GM19467 (cell line): ENCODE data around the gene PADI1.

Source experiments
- ATAC-seq: cut with Tn5 transposase; IDR thresholded peaks from one replicate; pipeline ENCODE4 v1.9.1; 2021; ENCODE audit warnings: mild to moderate bottlenecking, moderate library complexity; ENCODE audit not compliant: unreplicated experiment

PADI1 gene

DNA sequence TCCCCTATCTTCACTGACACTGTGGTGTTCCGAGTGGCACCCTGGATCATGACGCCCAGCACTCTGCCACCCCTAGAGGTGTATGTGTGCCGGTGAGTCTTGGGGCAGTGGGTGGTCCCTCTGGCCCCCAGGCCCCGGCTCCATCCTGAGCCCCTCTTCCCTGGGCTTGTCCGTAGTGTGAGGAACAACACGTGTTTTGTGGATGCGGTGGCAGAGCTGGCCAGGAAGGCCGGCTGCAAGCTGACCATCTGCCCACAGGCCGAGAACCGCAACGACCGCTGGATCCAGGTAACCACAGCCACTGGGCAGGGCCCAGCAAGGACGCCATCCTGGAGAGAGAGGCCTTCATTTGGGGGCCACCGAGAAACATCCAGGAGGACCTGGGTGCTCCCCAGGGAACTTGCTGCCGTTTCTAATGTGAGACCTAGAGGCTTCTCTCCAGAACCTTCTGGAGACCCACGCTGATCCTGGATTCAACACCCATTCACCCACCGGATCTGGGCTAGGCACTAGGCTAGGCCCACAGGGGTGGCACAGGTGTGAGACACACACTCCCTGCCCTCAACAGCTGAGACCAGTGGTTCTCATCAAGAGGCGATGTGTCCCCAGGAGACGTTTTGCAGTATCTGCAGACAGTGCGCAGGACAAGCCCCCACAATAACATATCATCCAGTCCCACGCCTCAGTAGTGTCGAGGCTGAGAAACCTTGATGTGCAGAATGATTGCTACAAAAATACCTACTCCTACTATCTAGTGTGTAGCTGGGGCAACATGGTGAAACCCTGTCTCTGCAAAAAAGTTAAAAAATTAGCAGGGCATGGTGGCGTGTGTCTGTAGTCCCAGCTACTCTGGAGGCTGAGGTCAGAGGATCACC is 66.2 kb downstream of the PADI1 start:
- no peak for ATAC-seq

DNA sequence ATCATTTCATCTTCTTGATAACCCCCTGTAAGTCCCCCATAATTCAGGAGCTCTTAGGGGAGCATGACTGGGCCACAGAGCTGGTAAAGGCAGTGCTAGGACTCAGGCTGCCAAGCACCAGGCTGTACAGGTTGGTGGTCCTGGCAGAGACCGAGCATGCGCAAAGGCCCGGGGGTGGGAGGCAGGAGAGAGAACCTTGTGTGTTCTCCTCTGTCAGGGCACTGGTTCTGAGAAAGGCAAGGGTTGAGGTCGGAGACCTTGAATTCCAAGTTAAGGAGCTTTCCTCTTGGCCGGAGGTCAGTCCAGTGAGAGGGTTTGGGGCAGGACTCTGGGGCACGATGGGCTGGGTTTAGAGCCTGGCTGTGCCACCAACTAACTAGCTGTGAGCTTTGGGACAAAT is 67.1 kb downstream of the PADI1 start:
- no peak for ATAC-seq

GRCh38 chr1:17272646-17273045 is 67.7 kb downstream of the PADI1 start:
- no peak for ATAC-seq

DNA sequence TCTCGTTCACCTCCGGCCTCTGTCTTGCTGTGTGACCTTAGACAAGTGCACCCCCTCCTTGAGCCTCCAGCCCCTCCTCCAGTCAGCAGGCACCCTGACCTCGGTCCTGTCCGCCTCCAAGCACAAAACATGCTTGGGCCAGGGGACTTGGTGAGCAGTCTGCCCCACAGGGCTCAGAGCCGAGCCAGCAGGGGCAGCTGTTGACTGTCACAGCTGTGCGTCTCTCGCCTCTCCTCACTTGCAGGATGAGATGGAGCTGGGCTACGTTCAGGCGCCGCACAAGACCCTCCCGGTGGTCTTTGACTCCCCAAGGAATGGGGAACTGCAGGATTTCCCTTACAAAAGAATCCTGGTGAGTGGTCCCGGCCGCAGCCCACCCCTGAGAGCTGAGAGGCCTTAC is 68.2 kb downstream of the PADI1 start:
- no peak for ATAC-seq

GRCh38 chr1:17274186-17275170 is 69.5 kb downstream of the PADI1 start:
- no peak for ATAC-seq

DNA sequence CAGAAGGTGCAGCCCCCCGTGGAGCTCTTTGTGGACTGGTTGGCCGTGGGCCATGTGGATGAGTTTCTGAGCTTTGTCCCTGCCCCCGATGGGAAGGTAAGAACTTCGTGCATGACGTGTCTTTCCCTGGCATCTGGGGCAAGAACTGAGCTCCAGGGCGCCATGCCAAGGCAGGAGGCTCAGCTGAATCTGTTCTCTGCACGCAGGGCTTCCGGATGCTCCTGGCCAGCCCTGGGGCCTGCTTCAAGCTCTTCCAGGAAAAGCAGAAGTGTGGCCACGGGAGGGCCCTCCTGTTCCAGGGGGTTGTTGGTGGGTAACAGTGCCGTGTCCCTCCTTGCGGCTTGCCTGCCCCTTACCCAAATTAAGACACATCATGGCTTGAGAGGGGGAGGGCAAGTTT is 71.6 kb downstream of the PADI1 start:
- ATAC-seq, result no peak

GRCh38 chr1:17277511-17278159 is 72.7 kb downstream of the PADI1 start:
- no peak for ATAC-seq

DNA sequence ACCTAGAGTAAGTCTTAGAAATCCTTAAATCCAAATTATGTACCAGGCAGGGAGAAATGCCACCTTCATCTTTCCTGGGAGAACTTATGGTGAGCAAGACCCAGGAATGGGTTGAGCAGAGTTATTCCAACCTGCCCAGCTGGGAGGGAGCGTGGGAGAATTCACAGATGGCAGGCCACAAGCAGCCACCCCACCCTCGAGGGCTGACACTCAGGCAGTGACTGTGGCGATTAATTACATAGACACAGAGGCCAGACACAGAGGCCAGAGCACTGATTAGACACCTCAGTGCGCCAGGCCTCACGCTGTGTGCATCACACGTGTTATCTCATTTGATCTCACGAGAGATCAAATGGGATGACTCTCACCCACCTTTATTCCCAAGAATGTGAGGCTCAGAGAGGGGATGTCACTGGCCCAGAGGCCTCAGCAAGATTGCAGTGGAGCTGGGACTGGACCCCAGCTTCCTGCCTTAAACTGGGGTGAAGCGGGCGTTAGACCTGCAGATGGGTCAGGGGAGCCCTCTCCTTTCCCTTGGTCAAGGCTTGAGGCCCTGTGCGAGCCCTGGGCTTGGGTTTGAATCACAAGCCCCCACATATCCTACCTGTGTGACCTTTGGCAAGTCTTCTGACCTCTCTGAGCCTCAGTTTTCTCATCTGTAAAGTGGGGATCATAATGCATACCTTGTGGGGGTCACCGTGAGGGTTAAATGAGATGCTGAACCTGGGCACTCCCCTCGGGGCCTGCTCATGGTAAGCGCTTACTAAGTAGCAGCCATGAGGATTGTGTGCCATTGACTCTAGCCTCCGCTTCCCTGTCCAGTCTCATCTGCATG is 74.3 kb downstream of the PADI1 start:
- no peak for ATAC-seq

GRCh38 chr1:17280436-17280835 is 75.5 kb downstream of the PADI1 start:
- ATAC-seq, result no peak

GRCh38 chr1:17280894-17281293 is 76.0 kb downstream of the PADI1 start:
- ATAC-seq, result no peak

- ATAC-seq, result no peak
These were observed 76.8 kb downstream of the PADI1 start for GRCh38 chr1:17281775-17282181.

DNA sequence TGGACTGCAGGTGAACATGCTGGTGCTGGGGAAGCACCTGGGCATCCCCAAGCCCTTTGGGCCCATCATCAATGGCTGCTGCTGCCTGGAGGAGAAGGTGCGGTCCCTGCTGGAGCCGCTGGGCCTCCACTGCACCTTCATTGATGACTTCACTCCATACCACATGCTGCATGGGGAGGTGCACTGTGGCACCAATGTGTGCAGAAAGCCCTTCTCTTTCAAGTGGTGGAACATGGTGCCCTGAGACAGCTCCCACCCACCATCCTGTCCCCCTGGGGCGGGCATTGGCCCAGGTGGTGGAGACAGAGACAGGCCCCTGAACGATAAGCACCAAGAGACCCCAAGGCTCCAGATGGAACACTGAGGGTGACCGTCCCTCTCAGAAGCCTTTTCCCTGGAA is 77.9 kb downstream of the PADI1 start:
- no peak for ATAC-seq

DNA sequence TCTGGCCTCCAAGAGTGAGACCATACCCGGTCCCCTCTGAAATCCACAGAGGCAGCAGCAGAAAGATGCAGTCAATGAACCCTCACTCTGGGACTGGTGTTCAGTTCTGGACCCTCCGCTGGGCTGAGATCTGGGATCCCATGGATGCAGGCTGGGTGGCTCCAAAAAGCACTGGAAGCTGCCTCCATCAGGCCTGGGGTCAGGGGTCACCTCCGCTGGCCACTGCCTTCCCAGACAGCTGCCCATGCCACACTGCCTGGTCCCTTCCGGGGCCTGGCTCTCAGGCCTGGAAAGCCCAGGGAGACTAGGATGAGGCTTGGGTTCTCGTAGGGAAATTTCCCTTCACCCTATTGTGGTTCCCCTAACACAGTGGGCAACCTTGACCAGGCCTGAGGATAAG is 81.7 kb downstream of the PADI1 start:
- ATAC-seq, result no peak

- ATAC-seq, result no peak
These were observed 82.3 kb downstream of the PADI1 start for GRCh38 chr1:17287130-17287776.

DNA sequence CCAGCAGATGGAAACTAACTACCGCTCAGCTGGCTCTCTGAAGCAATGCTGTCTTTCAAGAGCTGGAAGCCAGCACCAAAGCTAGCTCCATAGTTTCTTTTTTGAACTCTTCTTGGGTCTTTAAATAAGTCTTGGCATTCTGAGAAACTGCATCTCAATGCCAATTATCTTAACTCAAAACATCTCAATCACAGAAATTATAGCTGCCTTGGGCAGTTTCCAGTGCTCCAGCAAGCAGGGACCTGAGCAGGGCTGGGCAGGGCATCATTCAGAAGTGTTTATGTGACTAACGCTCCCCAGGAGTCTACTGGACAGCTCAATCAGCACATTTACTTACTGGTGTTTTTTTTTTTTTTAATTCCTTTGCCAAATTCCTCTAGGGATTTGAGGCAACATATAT is 84.8 kb downstream of the PADI1 start:
- ATAC-seq, result no peak

DNA sequence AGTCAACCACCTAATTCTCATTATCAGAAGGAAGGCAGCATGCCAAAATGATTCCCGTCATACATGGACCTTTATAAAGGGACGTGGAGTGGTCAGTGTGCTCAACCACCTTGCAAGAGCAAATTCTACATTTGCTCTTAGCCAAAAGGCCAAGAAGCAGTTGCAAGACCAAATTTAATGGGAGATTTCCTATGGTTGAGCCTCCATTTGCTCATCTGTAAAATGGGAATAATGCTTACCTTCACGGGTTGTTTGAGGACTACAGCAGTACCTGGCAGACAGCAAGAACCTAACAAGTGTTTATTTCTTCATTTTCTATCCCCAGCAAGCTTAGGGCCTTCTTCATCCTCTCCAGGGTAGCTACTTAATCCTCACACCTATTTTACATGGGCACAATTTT is 85.6 kb downstream of the PADI1 start:
- no peak for ATAC-seq

- ATAC-seq, result no peak
These were observed 87.6 kb downstream of the PADI1 start for GRCh38 chr1:17292299-17293160.

GRCh38 chr1:17293681-17294425 is 88.9 kb downstream of the PADI1 start:
- ATAC-seq, result no peak
